Body of pancreas (tissue), 4 donors: ENCODE data around the gene PAX9.

Experiments
- POLR2A ChIP-seq, 3 donors: fragments of 450-650 bp; IDR thresholded peaks; one replicate each; pipeline ENCODE4 v1.6.1; 2016; ENCODE audit warnings: antibody characterized with exemption in 3 of 3, mild to moderate bottlenecking in 2 of 3
- TF ChIP-seq, protein P1 (sequence below), 7 experiments: fragments of 450-650 bp in 4 of 7; fragments of 200-600 bp in 3 of 7; sonication (generic) in 3 of 7; IDR thresholded peaks; one replicate each; pipeline ENCODE4 v1.5.1; 2016 to 2019; ENCODE audit warnings: antibody characterized with exemption in 7 of 7

- TF ChIP-seq, protein P1, sequence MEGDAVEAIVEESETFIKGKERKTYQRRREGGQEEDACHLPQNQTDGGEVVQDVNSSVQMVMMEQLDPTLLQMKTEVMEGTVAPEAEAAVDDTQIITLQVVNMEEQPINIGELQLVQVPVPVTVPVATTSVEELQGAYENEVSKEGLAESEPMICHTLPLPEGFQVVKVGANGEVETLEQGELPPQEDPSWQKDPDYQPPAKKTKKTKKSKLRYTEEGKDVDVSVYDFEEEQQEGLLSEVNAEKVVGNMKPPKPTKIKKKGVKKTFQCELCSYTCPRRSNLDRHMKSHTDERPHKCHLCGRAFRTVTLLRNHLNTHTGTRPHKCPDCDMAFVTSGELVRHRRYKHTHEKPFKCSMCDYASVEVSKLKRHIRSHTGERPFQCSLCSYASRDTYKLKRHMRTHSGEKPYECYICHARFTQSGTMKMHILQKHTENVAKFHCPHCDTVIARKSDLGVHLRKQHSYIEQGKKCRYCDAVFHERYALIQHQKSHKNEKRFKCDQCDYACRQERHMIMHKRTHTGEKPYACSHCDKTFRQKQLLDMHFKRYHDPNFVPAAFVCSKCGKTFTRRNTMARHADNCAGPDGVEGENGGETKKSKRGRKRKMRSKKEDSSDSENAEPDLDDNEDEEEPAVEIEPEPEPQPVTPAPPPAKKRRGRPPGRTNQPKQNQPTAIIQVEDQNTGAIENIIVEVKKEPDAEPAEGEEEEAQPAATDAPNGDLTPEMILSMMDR (IDR thresholded peaks at IDR 0.05), result no peak
- TF ChIP-seq POLR2A (IDR thresholded peaks at IDR 0.05), result no peak
These were observed 64.5 kb downstream of the PAX9 start for GRCh38 chr14:36726128-36726527.
